Large intestine (tissue), 3 donors: ENCODE results near the gene BCAS3. TPM values are rescaled to one million over a fixed set of nuclear protein-coding genes. Genes with fewer than 3 reads are reported as not detected.
"Not testable (repeated sequence)": the region's sequence is repeated elsewhere in the genome, so short reads cannot be mapped to it uniquely, and the experiment has no call there.

Experiments used
- DNase-seq, 2 donors: peaks; one replicate each; pipeline versions ENCODE4 v3.0.0 to v3.0.0-alpha.2; 2013
- H3K27ac ChIP-seq: one replicate; pipeline ENCODE4 v1.5.1; 2013; ENCODE audit warnings: low read length
- H3K27me3 ChIP-seq: 2 replicates; pipeline ENCODE4 v1.6.1; 2013; ENCODE audit warnings: low read length; ENCODE audit not compliant: control insufficient read depth, insufficient read depth
- H3K36me3 ChIP-seq: 2 replicates; pipeline ENCODE4 v1.6.1; 2013; ENCODE audit warnings: low read length; ENCODE audit not compliant: control insufficient read depth, insufficient read depth
- H3K4me1 ChIP-seq: one replicate; pipeline ENCODE4 v1.6.1; 2013; ENCODE audit warnings: low read length; ENCODE audit not compliant: control insufficient read depth, insufficient read depth
- H3K4me3 ChIP-seq: one replicate; pipeline ENCODE4 v1.5.1; 2013; ENCODE audit warnings: low read length
- H3K9me3 ChIP-seq: one replicate; pipeline ENCODE4 v1.6.1; 2013; ENCODE audit warnings: mild to moderate bottlenecking, low read depth, low read length, moderate library complexity; ENCODE audit not compliant: control insufficient read depth
- WGBS: methylation state at CpG from one replicate; pipeline ENCODE4 v1.1.5; 2013; ENCODE audit warnings: low lambda C conversion rate; ENCODE audit not compliant: insufficient coverage; 5-methylcytosine and 5-hydroxymethylcytosine counted together
- polyA plus RNA-seq: library from polyadenylated mRNA; unstranded; fragments of 120-200 nt; gene quantifications from one replicate; pipeline ENCODE4 v1.2.1, GENCODE V29; 2013

The BCAS3 gene
- polyA plus RNA-seq, 1 donor, result 9.7 TPM

DNA sequence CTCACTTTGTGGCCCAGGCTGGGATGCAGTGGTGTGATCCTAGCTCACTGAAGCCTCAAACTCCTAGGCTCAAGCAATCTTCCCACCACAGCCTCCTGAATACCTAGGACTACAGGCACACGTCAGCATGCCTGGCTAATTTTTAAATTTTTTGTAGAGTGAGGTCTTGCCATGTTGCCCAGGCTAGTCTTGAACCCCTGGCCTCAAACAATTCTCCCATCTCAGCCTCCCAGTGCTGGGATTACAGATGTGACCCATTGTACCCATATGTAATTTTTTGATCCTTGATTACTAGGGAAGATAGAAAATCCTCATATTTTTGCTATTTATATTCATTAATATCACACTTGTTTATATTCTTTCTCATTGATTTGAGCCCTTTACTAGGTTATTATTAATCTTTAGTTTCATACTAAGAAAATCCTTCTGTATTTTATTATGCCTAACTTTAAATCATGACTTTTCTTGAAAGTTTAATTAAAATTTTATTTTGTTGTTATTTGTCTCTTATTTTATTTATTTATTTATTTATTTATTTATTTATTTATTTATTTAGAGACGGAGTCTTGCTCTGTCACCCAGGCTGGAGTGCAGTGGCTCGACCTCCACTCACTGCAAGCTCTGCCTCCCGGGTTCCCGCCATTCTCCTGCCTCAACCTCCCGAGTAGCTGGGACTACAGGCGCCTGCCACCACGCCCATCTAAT is 75.4 kb downstream of the BCAS3 start:
- H3K36me3 ChIP-seq, result no peaks in the 10 kb centered on the region
- no peak for DNase-seq
- no peaks in the 10 kb centered on the region for H3K27me3 ChIP-seq
- H3K27ac ChIP-seq, result no peak overlapping the region
- WGBS, result 100% methylated on average over 1 of the region's 8 CpGs
- H3K4me1 ChIP-seq, result no peaks in the 10 kb centered on the region
- H3K9me3 ChIP-seq, result no peaks in the 10 kb centered on the region
- no peak overlapping the region for H3K4me3 ChIP-seq

DNA sequence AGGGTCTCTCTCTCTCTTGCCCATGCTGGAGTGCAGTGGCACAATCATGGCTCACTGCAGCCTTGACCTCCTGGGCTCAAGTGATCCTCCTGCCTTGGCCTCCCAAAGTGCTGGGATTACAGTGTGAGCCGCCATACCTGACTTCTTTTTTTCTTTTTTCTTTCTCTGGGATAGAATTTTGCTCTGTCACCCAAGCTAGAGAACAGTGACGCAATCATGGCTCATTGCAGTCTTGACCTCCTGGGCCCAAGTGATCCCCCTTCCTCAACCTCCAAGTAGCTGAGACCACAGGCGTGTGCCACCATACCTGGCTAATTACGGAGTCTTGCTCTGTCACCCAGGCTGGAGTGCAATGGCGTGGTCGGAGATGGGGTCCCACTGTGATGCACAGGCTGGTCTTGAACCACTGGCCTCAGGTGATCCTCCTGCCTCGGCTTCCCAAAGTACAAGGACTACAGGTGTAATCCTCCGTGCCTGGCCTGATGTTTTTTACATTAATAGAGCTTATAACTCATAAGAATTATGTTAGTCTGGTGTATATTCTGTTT is 76.5 kb downstream of the BCAS3 start:
- WGBS, result no CpG with 5 or more reads among the region's 8 CpGs
- no peaks in the 10 kb centered on the region for H3K36me3 ChIP-seq
- H3K27ac ChIP-seq, result no peak overlapping the region
- DNase-seq, result no peak
- no peak overlapping the region for H3K4me3 ChIP-seq
- H3K27me3 ChIP-seq, result no peaks in the 10 kb centered on the region
- no peaks in the 10 kb centered on the region for H3K4me1 ChIP-seq
- H3K9me3 ChIP-seq, result no peaks in the 10 kb centered on the region

- H3K27ac ChIP-seq, H3K9me3 ChIP-seq, DNase-seq, H3K4me1 ChIP-seq, H3K27me3 ChIP-seq, H3K36me3 ChIP-seq, H3K4me3 ChIP-seq: not testable (repeated sequence)
- no CpG with 5 or more reads among the region's 12 CpGs for WGBS
Observed at GRCh38 chr17:60756798-60757197, 79.1 kb downstream of the BCAS3 start.

DNA sequence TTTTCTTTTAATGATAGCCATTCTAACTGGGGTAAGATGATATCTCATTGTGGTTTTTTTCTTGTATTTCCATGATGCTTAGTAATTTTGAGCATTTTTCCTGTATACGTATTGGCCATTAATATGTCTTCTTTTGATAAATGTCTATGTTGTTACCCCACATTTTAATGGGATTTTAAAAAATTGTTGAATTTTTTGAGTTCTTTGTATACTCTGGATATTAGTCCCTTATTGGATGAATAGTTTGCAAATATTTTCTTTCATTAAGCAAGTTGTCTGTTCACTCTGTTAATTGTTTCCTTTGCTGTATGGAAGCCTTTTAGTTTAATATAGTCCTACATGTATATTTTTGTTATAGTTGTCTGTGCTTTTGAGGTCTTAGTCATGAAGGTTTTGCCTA is 79.8 kb downstream of the BCAS3 start:
- Histone ChIP-seq H3K27me3 (no peaks in the 10 kb centered on the region), H3K4me1 (no peaks in the 10 kb centered on the region), H3K36me3 (no peaks in the 10 kb centered on the region), H3K4me3 (no peak overlapping the region), H3K27ac (no peak overlapping the region), H3K9me3 (peaks cover 7% of the 10 kb centered on the region)
- no peak for DNase-seq
- 100% methylated on average over 1 of the region's 1 CpG for WGBS

- Histone ChIP-seq H3K27ac (no peak overlapping the region), H3K4me1 (no peaks in the 10 kb centered on the region), H3K4me3 (no peak overlapping the region), H3K27me3 (no peaks in the 10 kb centered on the region), H3K36me3 (no peaks in the 10 kb centered on the region), H3K9me3 (peaks cover 7% of the 10 kb centered on the region)
- no peak for DNase-seq
Observed at GRCh38 chr17:60759756-60760155, 82.1 kb downstream of the BCAS3 start.

- not testable (repeated sequence) for H3K27me3 ChIP-seq, H3K4me3 ChIP-seq, H3K27ac ChIP-seq, DNase-seq, H3K9me3 ChIP-seq, H3K4me1 ChIP-seq, H3K36me3 ChIP-seq
- WGBS, result no CpG with 5 or more reads among the region's 6 CpGs
Observed at GRCh38 chr17:60761301-60761700, 83.7 kb downstream of the BCAS3 start.

- H3K27ac ChIP-seq, result no peak overlapping the region
- H3K9me3 ChIP-seq, result peaks cover 6% of the 10 kb centered on the region
- H3K4me3 ChIP-seq, result no peak overlapping the region
- H3K4me1 ChIP-seq, result no peaks in the 10 kb centered on the region
- no peak for DNase-seq
- no CpG with 5 or more reads among the region's 13 CpGs for WGBS
- no peaks in the 10 kb centered on the region for H3K27me3 ChIP-seq
- H3K36me3 ChIP-seq, result no peaks in the 10 kb centered on the region
Observed at GRCh38 chr17:60766778-60767190, 89.1 kb downstream of the BCAS3 start.

DNA sequence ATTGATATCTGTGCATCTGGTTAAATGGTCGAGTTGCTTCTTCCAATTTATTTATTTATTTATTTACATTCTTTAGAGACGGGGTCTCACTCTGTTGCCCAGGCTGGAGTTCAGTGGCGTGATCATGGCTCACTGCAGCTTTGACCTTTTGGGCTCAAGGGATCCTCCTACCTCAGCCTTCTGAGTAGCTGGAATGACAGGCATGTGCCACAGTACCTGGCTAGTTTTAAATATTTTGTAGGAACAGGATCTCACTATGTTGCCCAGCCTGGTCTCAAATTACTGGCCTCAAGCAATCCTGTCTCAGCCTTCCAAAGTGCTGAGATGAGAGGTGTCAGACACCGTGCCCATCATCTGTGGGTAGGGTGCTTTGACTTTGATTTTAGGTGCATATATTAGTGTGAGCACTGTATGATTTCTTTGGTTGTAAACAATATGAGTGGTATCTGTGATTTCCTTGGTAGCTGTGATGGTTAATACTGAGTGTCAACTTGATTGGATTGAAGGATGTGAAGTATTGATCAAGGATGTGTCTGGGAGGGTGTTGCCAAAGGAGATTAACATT is 90.2 kb downstream of the BCAS3 start:
- H3K9me3 ChIP-seq, result peaks cover 6% of the 10 kb centered on the region
- H3K27me3 ChIP-seq, result no peaks in the 10 kb centered on the region
- no peak overlapping the region for H3K4me3 ChIP-seq
- WGBS, result no CpG with 5 or more reads among the region's 4 CpGs
- no peak for DNase-seq
- H3K27ac ChIP-seq, result no peak overlapping the region
- H3K4me1 ChIP-seq, result no peaks in the 10 kb centered on the region
- H3K36me3 ChIP-seq, result no peaks in the 10 kb centered on the region

DNA sequence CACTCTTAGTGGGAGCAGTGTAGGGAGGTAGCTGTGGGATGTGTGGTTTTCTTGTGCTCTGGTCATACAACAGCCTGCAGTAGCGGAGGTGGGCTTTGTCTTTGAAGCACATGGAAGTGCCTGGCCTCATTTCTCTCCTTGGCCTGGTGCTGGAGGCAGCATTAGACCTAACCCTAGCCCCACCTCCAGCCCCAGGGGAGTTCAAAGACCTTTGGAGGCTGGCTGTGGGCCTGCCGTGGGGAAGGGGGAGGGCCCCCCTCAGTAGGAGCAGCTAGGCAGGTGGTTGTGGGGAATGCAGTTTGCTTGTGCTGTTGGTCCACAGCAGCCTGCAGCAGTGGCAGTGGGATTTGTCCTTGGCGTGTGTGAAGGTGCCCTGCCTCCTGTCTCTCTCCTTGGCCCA is 91.7 kb downstream of the BCAS3 start:
- no peak overlapping the region for H3K27ac ChIP-seq
- no peaks in the 10 kb centered on the region for H3K4me1 ChIP-seq
- DNase-seq, result no peak
- no CpG with 5 or more reads among the region's 3 CpGs for WGBS
- H3K27me3 ChIP-seq, result no peaks in the 10 kb centered on the region
- peaks cover 6% of the 10 kb centered on the region for H3K9me3 ChIP-seq
- H3K4me3 ChIP-seq, result no peak overlapping the region
- H3K36me3 ChIP-seq, result no peaks in the 10 kb centered on the region

- 100% methylated on average over 1 of the region's 8 CpGs for WGBS
Observed at GRCh38 chr17:60770946-60771422, 93.3 kb downstream of the BCAS3 start.

DNA sequence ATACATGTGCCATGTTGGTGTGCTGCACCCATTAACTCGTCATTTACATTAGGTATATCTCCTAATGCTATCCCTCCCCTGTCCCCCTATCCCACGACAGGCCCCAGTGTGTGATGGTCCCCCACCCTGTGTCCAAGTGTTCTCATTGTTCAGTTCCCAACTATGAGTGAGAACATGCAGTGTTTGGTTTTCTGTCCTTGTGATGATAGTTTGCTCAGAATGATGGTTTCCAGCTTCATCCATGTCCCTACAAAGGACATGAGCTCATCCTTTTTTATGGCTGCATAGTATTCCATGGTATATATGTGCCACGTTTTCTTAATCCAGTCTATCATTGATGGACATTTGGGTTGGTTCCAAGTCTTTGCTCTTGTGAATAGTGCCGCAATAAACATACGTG is 94.0 kb downstream of the BCAS3 start:
- 100% methylated on average over 2 of the region's 5 CpGs for WGBS
- H3K4me1 ChIP-seq, H3K27me3 ChIP-seq, DNase-seq, H3K9me3 ChIP-seq, H3K27ac ChIP-seq, H3K36me3 ChIP-seq, H3K4me3 ChIP-seq: not testable (repeated sequence)

More at GRCh38 chr17:60770946-60771422, 93.3 kb downstream of the BCAS3 start:
- H3K4me1 ChIP-seq, result no peaks in the 10 kb centered on the region
- peaks cover 6% of the 10 kb centered on the region for H3K9me3 ChIP-seq
- DNase-seq, result no peak
- H3K4me3 ChIP-seq, result no peak overlapping the region
- no peak overlapping the region for H3K27ac ChIP-seq
- no peaks in the 10 kb centered on the region for H3K36me3 ChIP-seq
- no peaks in the 10 kb centered on the region for H3K27me3 ChIP-seq
